Lung microvascular endothelial cell (primary cell): ENCODE measurements around the gene RAB40A. TPM values are rescaled to one million over a fixed set of nuclear protein-coding genes. Genes with fewer than 3 reads are reported as not detected.
"Not testable (repeated sequence)": the region's sequence is repeated elsewhere in the genome, so short reads cannot be mapped to it uniquely, and the experiment has no call there.

Experiments used
- DNase-seq, 2 donors: peaks; one replicate each; pipeline versions ENCODE4 v3.0.0 to v3.0.0-alpha.2; 2010; ENCODE audit warnings: low read depth in 2 of 2
- total RNA-seq: library from RNA; depleted of rRNA; stranded (reverse); fragments of >200 nt; gene quantifications from 2 replicates; pipeline ENCODE4 v1.2.1, GENCODE V29; 2014

The RAB40A gene
- total RNA-seq, 1 donor from 2014 or later = under 0.01 TPM

DNA sequence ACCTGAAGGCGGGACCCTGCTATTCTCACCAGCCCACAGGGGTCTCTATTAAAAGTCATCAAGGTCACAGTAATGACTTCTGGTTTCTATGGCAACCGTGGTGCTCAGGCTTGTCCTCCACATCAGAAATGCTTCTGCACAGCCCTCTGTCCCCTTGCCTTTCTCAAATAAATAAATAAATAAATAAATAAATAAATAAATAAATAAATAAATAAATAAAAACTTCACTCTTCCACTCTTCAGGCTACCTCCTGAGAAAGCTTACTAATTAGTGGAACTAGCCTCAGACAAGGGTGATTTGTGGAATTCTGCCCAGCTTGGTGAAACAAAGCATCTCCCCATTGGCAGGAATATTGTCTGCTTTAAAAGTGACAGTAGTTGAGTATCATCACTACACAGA, 5.5 kb upstream of the RAB40A start:
- DNase-seq = no peak

GRCh38 chrX:103523605-103524004, 4.3 kb upstream of the RAB40A start:
- DNase-seq = no peak

DNA sequence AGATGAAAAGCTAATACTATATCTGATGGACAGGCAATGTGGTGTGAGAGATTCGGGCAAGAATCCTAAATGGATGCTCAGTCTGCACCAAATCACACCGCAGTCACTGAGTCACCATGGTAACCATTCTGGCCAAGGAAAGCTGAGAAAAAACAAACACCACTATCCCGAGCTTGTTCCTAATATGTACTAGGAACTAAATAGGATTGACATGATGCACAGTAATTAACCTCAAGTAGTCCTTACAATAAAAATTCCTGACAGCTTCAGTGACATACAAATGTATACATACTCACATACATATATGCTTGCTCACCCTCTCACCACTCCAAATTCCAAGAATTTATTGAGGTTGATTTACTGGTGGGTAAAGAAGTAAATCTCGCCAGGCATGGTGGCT, 1.1 kb upstream of the RAB40A start:
- no peak for DNase-seq

DNA sequence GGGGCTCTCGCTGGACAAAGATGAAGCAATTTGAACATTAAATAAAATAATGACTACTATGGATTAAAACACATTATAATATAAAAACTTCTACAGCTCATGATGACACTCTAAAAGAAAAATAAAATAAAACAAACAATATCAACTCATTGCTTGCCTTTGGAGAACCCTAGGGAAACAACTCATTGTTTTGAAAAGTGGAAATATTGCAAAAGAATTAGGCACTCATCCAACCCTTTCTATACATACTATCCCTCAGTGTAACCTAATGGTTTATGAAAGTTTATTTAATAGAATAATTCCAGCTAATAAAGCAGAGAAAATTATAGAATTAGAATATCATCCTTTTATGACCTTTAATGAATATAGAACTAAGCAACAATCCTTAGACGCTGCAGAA, 718 bp downstream of the RAB40A start:
- DNase-seq = no peak

DNA sequence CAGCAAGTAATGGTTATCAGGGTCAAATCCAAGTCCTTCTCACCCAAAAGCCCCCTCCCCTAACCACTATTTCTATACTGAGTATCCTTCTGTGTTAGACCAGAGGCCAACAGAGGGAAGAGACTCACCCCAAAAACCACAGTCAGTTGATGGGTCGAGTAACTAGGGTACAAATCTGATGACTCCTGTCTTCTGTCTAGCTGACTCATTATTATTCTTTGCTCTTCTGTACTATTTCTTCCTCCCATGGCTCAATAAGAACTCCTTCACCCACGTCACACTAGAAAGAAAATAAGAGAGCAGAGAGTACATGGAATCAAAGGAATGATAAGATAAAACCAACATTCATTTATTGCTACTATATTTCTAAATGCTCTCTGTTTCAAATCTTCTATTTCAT, 2.0 kb downstream of the RAB40A start:
- DNase-seq = no peak

- DNase-seq = no peak
Observed at GRCh38 chrX:103513476-103514108, 5.7 kb downstream of the RAB40A start.

GRCh38 chrX:103513067-103513466, 6.2 kb downstream of the RAB40A start:
- no peak for DNase-seq

DNA sequence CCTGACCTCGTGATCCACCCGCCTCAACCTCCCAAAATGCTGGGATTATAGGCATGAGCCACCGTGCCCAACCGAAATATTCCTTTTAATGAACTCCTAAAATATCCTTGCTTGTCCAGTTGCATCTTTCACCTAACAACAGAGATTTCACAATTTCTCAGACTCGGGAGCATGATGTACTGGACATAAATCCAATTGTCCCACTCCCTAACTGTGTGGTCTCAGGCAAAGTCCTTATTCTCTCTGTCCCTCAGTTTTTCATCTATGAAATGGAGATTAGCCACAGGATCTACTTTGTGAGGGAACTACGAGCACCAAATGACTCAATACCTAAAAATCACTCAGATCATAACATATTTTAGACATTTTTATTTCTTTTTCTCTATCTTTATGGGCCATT, 9.3 kb downstream of the RAB40A start:
- no peak for DNase-seq

GRCh38 chrX:103503853-103504207, 15.5 kb downstream of the RAB40A start:
- DNase-seq = no peak

DNA sequence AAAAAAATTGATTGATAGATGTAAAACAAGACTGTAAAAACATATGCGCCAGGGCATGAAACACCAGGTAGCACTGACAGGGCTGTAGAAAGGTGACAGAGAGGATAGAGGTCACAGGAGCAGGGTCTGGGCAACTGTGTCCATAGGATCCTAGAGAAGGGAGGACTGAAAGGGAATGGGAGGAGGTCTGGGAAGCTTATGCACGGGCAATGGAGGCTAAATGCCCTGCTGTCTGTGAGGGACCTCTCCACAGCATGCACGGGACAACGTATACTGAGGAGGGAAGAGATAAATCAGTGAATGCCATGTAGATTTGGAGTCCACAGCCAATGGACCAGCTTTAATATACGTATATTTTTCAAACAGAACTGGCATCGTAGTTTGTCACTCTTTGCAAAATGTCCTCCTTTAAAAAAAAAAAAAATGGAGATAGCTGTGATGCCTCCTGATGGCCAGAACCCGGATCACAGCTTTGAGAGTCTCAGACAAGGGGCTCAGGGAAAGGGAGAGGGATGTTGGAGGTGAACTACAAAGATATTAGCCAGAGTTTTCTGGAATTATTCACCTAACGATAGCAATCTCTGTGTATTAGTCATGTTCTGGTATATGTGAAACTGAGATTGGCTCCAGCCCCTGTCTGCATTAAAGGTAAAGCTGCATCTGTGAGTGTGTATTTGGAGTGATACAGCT, 16.0 kb downstream of the RAB40A start:
- DNase-seq = no peak

GRCh38 chrX:103498786-103499185, 20.5 kb downstream of the RAB40A start:
- DNase-seq = peak in 1 of 2 donors; percentile 17

DNA sequence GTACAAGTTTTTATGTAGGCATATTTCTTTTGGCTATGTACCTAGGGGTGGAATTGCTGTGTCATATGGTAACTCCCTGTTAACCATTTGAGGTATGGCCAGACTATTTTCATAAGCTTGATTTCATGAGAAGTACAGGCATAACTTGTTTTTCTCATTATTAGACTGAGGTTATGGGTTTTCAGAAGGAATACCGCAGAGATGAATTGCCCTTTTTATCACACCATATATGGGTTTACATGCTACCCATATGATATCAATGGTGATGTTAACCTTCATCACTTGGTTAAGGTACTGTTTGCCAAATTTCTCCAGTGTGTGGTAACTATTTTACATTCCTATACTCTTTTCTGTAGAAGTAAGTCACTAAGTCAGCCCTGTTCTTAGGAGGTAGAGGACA, 23.5 kb downstream of the RAB40A start:
- no peak for DNase-seq

GRCh38 chrX:103493578-103493977, 25.7 kb downstream of the RAB40A start:
- not testable (repeated sequence) for DNase-seq

- peak; percentile 29 to 58 for DNase-seq
Observed at GRCh38 chrX:103489733-103490132, 29.6 kb downstream of the RAB40A start.

DNA sequence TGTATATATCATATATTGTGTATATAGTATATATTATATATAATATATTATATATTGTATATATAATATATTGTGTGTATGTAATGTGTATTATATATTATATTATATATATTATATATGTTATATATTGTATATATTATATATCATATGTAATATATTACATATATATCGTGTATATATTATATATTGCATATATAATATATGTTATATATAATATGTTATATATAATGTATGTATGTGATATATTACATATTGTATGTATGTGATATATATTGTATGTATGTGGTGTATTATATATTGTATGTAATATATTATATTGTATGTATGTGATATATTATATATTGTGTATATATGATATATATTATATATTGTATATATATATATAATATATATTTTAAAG, 30.5 kb downstream of the RAB40A start:
- no peak for DNase-seq

- DNase-seq = peak; percentile 17 to 27
Observed at GRCh38 chrX:103488332-103488731, 31.0 kb downstream of the RAB40A start.

GRCh38 chrX:103483720-103484119, 35.6 kb downstream of the RAB40A start:
- DNase-seq = no peak

DNA sequence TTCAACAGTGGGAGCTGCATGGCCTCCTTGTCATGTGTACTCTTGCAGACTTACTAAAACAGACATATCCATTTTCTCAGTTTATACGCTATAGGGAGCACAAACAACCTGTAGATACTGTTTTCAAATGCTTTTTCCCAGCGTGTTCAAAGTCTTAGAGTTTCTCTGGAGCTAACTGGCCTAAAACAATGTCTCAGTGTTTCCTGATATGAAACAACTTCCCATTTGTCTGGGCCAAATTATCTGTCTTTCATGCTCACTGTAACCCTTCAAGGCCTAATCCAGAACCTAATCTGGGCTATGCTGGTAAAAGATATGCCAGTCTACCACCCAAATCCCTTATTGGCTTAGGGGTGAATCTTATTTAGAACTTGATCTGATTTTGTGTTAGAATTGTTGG, 38.8 kb downstream of the RAB40A start:
- no peak for DNase-seq

DNA sequence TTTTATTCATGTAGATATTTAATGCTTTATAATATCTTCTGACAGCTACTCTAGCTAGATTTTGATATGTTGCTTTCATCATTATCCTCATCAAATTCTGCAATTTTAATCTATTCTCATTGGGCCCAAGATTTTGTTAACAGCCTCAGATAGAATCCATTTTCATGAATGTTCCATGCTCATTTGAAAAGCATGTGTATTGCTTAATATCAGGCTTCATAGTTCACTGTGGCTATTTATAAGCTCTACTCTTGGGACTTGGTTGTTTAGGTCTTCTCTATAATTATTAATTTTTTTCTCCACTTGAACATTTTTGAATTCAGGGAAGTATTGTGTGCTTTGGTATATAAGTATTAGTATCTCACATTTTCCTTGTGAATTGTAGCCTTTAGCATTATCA, 41.8 kb downstream of the RAB40A start:
- no peak for DNase-seq

GRCh38 chrX:103475381-103475780, 43.9 kb downstream of the RAB40A start:
- no peak for DNase-seq

DNA sequence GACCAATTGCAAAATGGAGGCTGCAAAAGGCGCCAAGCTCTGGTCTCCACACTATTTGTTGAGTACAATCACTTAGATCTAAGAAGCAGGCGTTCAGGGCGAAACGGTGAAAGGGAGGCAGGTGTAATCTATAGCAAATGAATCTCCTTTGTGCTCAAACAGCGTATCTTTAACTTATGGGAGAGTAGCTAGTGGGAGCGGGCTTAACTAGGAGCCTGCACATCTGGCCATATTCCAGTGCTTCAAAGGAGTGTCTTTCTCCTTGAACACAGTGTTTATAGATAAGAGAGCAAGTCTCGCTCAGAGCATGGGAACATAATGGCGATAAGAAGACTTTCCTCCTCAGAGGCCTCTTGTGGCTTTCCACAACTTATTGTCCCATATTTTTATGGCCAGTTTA, 49.3 kb downstream of the RAB40A start:
- not testable (repeated sequence) for DNase-seq

GRCh38 chrX:103467887-103468286, 51.4 kb downstream of the RAB40A start:
- DNase-seq = no peak

GRCh38 chrX:103467156-103467555, 52.1 kb downstream of the RAB40A start:
- DNase-seq = no peak

DNA sequence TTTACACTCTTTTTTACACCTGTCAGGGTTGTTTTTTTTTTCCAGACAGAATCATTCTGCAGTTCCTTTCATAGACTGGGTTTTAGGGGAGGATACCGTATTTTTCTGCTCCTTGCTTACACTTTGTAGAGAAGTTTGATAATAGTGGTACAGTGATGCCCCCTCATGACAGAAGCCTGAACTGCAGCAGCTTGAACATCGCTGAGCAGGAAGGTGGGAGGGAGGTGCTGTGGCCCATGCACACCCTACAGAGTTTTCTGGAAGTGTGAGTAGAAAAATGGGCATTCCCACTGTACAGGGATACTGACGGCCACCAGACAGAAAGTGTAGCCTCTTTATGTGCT, 54.5 kb downstream of the RAB40A start:
- peak; percentile 76 to 81 for DNase-seq
